ENCODE data around the gene HMSD. TPM values are rescaled to one million over a fixed set of nuclear protein-coding genes. Genes with fewer than 3 reads are reported as not detected.

The HMSD gene, protein sequence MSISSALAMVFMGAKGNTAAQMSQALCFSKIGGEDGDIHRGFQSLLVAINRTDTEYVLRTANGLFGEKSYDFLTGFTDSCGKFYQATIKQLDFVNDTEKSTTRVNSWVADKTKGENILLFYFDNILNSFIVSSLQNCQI
- total RNA-seq (1 to 10 TPM in 1 of 6 donors, under 1 TPM in 1, not detected in 4; 0.24 to 3.2 TPM), polyA plus RNA-seq (under 1 TPM; 0.08 to 0.42 TPM)

DNA sequence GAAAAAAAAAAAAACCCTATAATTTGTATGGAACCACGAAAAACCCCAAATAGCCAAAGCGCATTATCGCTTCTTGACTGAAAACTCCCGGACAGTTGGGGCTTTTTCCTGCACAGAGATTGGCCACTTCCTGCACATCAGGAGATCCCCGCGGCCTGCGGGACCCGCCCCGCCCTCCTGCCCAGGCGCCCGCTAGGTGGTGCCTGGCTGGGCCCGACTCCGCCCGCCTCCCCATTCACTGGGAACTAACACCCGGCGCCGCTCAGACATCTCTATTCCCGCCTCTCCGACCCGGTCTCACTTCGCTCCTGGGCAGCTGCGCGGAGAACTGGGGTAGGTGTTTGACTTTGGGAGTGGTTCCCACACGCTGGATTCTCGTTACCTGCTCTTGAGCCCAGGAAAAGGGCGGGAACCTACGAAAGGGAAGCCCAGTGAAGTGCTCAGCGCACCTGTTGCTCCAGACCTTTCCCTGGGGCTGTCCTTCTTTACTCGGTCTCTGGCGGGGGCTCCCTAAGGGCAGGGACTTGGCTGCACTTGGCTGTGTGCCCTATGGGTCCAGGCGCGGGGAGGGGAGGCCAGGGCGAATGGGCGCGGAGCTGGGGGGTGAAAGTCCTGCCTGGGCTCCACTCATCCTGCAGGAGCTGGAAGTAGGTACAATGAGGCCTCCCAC is at the start of gene HMSD:
HMSD (plus strand) TSS at position 234 of the 670 bp plus-strand sequence. CDS start 4,155 bp downstream, outside the sequence.
- H3K4me1 ChIP-seq: no peaks in the 10 kb centered on the region
- no peaks in the 10 kb centered on the region for H3K9me3 ChIP-seq
- H3K4me3 ChIP-seq: peak within 1 kb of the TSS in 2 of 4 donors; percentile 3 to 32
- H3K27ac ChIP-seq: no peak within 1 kb of the TSS
- DNase-seq: peak; percentile 29 to 82 (median 50)
- TF ChIP-seq, protein P1, sequence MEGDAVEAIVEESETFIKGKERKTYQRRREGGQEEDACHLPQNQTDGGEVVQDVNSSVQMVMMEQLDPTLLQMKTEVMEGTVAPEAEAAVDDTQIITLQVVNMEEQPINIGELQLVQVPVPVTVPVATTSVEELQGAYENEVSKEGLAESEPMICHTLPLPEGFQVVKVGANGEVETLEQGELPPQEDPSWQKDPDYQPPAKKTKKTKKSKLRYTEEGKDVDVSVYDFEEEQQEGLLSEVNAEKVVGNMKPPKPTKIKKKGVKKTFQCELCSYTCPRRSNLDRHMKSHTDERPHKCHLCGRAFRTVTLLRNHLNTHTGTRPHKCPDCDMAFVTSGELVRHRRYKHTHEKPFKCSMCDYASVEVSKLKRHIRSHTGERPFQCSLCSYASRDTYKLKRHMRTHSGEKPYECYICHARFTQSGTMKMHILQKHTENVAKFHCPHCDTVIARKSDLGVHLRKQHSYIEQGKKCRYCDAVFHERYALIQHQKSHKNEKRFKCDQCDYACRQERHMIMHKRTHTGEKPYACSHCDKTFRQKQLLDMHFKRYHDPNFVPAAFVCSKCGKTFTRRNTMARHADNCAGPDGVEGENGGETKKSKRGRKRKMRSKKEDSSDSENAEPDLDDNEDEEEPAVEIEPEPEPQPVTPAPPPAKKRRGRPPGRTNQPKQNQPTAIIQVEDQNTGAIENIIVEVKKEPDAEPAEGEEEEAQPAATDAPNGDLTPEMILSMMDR (IDR thresholded peaks at IDR 0.05): peak in 2 of 4 donors; percentile 15 to 33
- WGBS, 2 donors: 7 to 10% methylated on average over 34 to 35 of the region's 35 CpGs
- no peak for FAIRE-seq
- H3K27me3 ChIP-seq: peaks cover 0 to 4% (median 0%) of the 10 kb centered on the region in 4 donors
- H3K36me3 ChIP-seq: no peaks in the 10 kb centered on the region
- intact Hi-C loops (cut with DNase I): no loop called here
- ATAC-seq: peak; percentile 82 to 100 (median 94)

DNA sequence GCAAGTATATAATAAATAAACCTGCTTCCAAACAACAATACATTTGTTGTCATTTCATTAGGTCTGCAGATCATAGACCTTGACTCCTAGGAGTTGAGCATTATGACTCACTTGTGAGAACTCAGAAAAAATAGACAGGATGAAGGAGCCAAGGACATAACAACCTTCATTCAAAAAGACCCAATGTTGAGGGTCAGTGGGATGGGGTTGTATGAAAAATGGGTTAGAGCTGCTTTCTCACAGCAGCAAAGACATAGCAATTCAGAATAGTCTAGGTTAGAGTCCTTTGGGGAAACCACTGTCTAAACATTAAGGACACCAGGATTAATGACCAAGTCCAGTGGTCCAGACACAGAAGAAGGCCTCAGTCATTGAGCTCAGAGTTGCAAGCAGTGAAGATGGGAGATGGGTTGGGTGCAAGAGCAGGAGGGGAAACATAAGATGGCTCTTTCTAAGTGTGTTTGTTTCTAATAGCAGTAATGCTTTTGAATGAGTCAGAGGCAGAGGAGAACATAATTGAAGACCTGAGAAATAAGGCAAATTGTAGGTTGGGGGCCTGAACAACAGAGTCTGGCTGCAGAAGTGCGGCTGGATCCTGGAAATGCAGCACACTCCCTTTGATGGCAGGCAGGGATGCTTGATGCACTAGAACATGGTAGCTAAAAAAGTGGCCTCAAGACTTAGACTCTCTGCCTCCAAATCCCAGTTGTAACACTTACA is 45.1 kb upstream of the HMSD start:
- intact Hi-C loops (cut with DNase I): no loop called here

DNA sequence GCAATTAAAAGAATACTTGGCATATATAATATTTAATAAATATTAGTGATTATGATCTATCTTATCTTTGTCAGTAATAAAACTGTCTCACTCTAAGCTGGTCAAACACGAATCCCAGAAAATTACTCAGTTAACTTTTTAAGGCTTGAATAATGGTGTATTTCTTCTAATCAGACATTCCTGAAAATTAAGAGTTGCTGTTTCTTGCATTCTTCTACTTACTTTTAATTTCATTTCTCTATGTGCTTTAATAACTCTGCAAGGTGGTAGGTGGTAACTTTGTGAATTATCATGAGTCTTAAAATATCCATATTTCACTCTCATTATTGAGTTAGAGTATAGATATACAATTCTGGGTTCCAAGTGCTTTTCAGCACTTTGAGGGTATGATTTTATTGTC is 44.4 kb upstream of the HMSD start:
- no peaks in the 10 kb centered on the region for H3K27me3 ChIP-seq
- intact Hi-C loops (cut with DNase I): no loop called here
- no peak overlapping the region for H3K4me3 ChIP-seq
- FAIRE-seq (peak; percentile 20), DNase-seq (no peak), ATAC-seq (no peak)
- no peaks in the 10 kb centered on the region for H3K9me3 ChIP-seq
- H3K4me1 ChIP-seq: no peaks in the 10 kb centered on the region
- WGBS, 2 donors: 29 to 41% methylated on average over 1 of the region's 1 CpG
- H3K36me3 ChIP-seq: no peaks in the 10 kb centered on the region
- no peak overlapping the region for H3K27ac ChIP-seq
- TF ChIP-seq, protein P1 (IDR thresholded peaks at IDR 0.05): no peak

More for the DNA sequence above, 45.1 kb upstream of the HMSD start:
- WGBS, 2 donors: 90 to 100% methylated on average over 1 of the region's 1 CpG
- Histone ChIP-seq H3K27ac (no peak overlapping the region), H3K36me3 (no peaks in the 10 kb centered on the region), H3K9me3 (no peaks in the 10 kb centered on the region), H3K27me3 (no peaks in the 10 kb centered on the region), H3K4me1 (no peaks in the 10 kb centered on the region), H3K4me3 (no peak overlapping the region)
- FAIRE-seq: no peak
- TF ChIP-seq, protein P1 (IDR thresholded peaks at IDR 0.05): no peak
- no peak for ATAC-seq
- DNase-seq: no peak

DNA sequence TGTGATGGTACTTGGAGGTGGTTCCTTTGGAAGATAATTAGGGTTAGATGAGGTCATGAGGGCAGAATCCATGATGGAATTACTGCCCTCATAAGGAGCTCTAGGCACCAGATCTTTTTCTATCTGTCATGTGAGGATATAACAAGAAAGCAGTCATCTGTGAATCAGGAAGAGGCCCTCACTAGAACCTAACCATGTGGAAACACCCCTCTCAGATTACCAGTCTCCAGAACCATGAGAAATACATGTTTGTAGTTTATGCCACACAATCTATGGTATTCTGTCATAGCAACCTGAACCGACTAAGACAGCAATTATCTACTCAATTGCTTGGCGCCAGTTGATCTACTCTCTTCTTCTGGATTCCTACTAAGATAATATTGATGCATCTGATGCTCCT is 43.7 kb upstream of the HMSD start:
- Histone ChIP-seq H3K36me3 (no peaks in the 10 kb centered on the region), H3K9me3 (no peaks in the 10 kb centered on the region), H3K4me1 (no peaks in the 10 kb centered on the region), H3K27me3 (no peaks in the 10 kb centered on the region), H3K27ac (no peak overlapping the region), H3K4me3 (no peak overlapping the region)
- DNase-seq: no peak
- 95 to 96% methylated on average over 2 of the region's 2 CpGs for WGBS, 2 donors
- no peak for FAIRE-seq
- intact Hi-C loops (cut with DNase I): no loop called here
- TF ChIP-seq, protein P1 (IDR thresholded peaks at IDR 0.05): no peak
- ATAC-seq: no peak

Data from pancreas (tissue), 10 donors.